ENCODE data around the gene SCYGR4.

GRCh38 chr2:227597998-227598397 lies 19.3 kb upstream of the SCYGR4 start:
- TF ChIP-seq, protein P1, sequence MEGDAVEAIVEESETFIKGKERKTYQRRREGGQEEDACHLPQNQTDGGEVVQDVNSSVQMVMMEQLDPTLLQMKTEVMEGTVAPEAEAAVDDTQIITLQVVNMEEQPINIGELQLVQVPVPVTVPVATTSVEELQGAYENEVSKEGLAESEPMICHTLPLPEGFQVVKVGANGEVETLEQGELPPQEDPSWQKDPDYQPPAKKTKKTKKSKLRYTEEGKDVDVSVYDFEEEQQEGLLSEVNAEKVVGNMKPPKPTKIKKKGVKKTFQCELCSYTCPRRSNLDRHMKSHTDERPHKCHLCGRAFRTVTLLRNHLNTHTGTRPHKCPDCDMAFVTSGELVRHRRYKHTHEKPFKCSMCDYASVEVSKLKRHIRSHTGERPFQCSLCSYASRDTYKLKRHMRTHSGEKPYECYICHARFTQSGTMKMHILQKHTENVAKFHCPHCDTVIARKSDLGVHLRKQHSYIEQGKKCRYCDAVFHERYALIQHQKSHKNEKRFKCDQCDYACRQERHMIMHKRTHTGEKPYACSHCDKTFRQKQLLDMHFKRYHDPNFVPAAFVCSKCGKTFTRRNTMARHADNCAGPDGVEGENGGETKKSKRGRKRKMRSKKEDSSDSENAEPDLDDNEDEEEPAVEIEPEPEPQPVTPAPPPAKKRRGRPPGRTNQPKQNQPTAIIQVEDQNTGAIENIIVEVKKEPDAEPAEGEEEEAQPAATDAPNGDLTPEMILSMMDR (IDR thresholded peaks at IDR 0.05), result no peak
- TF ChIP-seq POLR2A (IDR thresholded peaks at IDR 0.05), result no peak
